Measurements from ENCODE around the gene PARP15.

The PARP15 gene

GRCh38 chr3:122609798-122610559, 32.5 kb downstream of the PARP15 start:
- Mint-ChIP-seq H3K4me3 (no peak overlapping the region), H3K36me3 (ENCODE audit: low read depth) (no peaks in the 10 kb centered on the region), H3K4me1 (no peaks in the 10 kb centered on the region), H3K27me3 (ENCODE audit: low read depth) (no peaks in the 10 kb centered on the region), H3K9me3 (no peaks in the 10 kb centered on the region), H3K27ac (no peak overlapping the region)
- no peak for TF ChIP-seq CTCF (IDR thresholded peaks at IDR 0.05; ENCODE audit: unreplicated experiment in 3 of 3)

- H3K9me3 Mint-ChIP-seq, result no peaks in the 10 kb centered on the region
- no peak overlapping the region for H3K4me3 Mint-ChIP-seq
- no peaks in the 10 kb centered on the region for H3K36me3 Mint-ChIP-seq (ENCODE audit: low read depth)
- no peaks in the 10 kb centered on the region for H3K4me1 Mint-ChIP-seq
- no peak overlapping the region for H3K27ac Mint-ChIP-seq
- peaks cover 5% of the 10 kb centered on the region for H3K27me3 Mint-ChIP-seq (ENCODE audit: low read depth)
- TF ChIP-seq CTCF (IDR thresholded peaks at IDR 0.05; ENCODE audit: unreplicated experiment in 3 of 3), result no peak
These were observed 35.2 kb downstream of the PARP15 start for GRCh38 chr3:122612696-122613095.

- Mint-ChIP-seq H3K4me1 (no peaks in the 10 kb centered on the region), H3K27me3 (ENCODE audit: low read depth) (peaks cover 10% of the 10 kb centered on the region), H3K9me3 (no peaks in the 10 kb centered on the region), H3K27ac (no peak overlapping the region), H3K36me3 (ENCODE audit: low read depth) (no peaks in the 10 kb centered on the region), H3K4me3 (no peak overlapping the region)
- TF ChIP-seq CTCF (IDR thresholded peaks at IDR 0.05; ENCODE audit: unreplicated experiment in 3 of 3), result no peak
These were observed 37.9 kb downstream of the PARP15 start for GRCh38 chr3:122615303-122615702.

GRCh38 chr3:122618614-122619013, 41.2 kb downstream of the PARP15 start:
- no peaks in the 10 kb centered on the region for H3K9me3 Mint-ChIP-seq
- H3K27me3 Mint-ChIP-seq (ENCODE audit: low read depth), result peaks cover 13% of the 10 kb centered on the region
- TF ChIP-seq CTCF (IDR thresholded peaks at IDR 0.05; ENCODE audit: unreplicated experiment in 3 of 3), result no peak
- no peaks in the 10 kb centered on the region for H3K4me1 Mint-ChIP-seq
- H3K36me3 Mint-ChIP-seq (ENCODE audit: low read depth), result no peaks in the 10 kb centered on the region
- H3K27ac Mint-ChIP-seq, result no peak overlapping the region
- no peak overlapping the region for H3K4me3 Mint-ChIP-seq

GRCh38 chr3:122619040-122619439, 41.6 kb downstream of the PARP15 start:
- TF ChIP-seq CTCF (IDR thresholded peaks at IDR 0.05; ENCODE audit: unreplicated experiment in 3 of 3), result no peak
- Mint-ChIP-seq H3K27ac (no peak overlapping the region), H3K4me3 (no peak overlapping the region), H3K27me3 (ENCODE audit: low read depth) (peaks cover 13% of the 10 kb centered on the region), H3K36me3 (ENCODE audit: low read depth) (no peaks in the 10 kb centered on the region), H3K9me3 (no peaks in the 10 kb centered on the region), H3K4me1 (no peaks in the 10 kb centered on the region)

GRCh38 chr3:122620399-122620798, 42.9 kb downstream of the PARP15 start:
- Mint-ChIP-seq H3K4me1 (no peaks in the 10 kb centered on the region), H3K27me3 (ENCODE audit: low read depth) (peaks cover 13% of the 10 kb centered on the region)

More at GRCh38 chr3:122620399-122620798, 42.9 kb downstream of the PARP15 start:
- no peaks in the 10 kb centered on the region for H3K9me3 Mint-ChIP-seq
- TF ChIP-seq CTCF (IDR thresholded peaks at IDR 0.05; ENCODE audit: unreplicated experiment in 3 of 3), result no peak
- no peak overlapping the region for H3K27ac Mint-ChIP-seq
- no peaks in the 10 kb centered on the region for H3K36me3 Mint-ChIP-seq (ENCODE audit: low read depth)
- H3K4me3 Mint-ChIP-seq, result no peak overlapping the region
